GM21576 (cell line): Measurements from ENCODE around the gene TIMELESS.
"Not testable (repeated sequence)": the region's sequence is repeated elsewhere in the genome, so short reads cannot be mapped to it uniquely, and the experiment has no call there.

Experiments
- ATAC-seq: cut with Tn5 transposase; IDR thresholded peaks from one replicate; pipeline ENCODE4 v1.9.1; 2021; ENCODE audit warnings: mild to moderate bottlenecking, moderate library complexity; ENCODE audit not compliant: unreplicated experiment

The TIMELESS gene

DNA sequence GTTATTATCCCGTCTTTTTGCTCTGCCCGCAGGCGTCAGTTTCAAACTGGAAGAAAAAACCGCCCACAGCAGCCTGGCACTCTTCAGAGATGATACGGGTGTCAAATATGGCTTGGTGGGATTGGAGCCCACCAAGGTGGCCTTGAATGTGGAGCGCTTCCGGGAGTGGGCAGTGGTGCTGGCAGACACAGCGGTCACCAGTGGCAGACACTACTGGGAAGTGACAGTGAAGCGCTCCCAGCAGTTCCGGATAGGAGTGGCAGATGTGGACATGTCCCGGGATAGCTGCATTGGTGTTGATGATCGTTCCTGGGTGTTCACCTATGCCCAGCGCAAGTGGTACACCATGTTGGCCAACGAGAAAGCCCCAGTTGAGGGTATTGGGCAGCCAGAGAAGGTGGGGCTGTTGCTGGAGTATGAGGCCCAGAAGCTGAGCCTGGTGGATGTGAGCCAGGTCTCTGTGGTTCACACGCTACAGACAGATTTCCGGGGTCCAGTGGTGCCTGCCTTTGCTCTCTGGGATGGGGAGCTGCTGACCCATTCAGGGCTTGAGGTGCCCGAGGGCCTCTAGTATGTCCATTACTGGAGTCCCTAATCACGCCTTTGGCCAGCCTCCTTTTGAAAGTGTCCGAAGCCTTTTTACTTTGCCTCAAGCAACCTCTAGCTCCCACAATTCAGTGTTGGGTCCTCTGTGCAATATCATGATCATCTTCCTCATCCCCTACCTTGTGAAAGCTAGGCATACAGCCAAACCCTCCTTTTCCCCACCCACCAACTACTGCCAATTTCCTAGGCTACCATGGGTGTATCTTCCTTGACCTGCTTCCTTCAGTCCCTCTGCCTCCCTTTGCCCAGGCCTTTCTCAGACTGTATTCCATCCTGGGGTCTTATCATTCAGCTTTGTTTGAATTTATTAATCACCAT lies 20.0 kb upstream of the TIMELESS start:
- no peak for ATAC-seq

DNA sequence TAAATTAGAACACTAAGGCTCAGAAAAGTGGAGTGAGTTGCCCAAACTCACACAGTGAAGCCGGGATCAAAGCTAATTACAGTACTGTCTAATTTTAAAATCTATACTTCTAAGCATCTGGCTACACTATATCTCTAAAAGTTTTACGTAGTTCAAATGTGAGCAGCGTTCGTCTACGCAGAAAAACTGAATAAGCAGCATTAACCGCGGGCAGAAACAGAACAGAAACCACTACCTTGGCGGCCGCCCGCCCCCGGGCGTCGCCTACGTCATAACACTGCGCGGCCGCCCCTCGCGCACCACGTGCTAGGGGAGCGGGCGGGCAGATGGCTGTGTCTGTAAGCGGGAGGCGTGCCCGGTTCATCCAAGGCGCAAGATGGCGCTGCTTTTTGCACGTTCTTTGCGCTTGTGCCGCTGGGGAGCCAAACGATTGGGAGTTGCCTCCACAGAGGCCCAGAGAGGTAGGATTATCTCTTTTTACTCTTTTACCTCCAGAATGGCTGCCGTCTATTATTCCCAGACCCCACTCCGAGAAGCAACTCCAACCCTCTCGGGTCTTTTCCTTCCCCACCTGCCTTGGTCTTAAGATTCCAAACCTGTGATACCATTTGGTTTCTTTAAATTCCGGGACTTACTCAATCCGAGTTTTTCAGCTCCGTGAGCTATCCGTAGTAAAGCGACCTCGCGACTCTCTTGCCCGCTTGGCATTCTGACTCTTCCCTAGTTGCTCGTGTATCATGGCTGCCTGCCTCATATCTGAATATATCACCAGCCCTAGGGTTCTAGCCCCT lies 19.2 kb upstream of the TIMELESS start, which contains the start of gene SPRYD4:
SPRYD4 (plus strand) TSS at position 363 of the 791 bp plus-strand sequence; CDS start at position 377, 14 bp downstream.
- peak; percentile 79 for ATAC-seq

DNA sequence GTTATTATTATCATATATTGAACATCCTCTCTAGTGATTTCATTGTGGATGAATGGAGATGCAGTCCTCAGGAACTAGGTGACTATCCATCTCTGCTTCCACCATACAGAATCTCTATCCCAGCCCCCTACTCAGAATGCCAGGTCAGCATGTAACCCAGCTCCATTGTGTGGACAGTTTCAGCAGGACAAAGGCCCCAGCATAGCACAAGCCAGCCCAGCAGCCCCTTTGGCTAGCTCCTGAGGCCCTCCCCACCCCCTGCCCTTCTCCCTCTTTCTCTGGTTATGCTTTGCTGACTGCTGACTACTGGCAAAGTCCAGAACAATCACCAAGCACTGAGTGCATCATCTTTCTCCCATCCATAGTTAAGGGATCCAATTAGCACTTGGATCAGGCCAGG lies 13.3 kb upstream of the TIMELESS start:
- no peak for ATAC-seq

DNA sequence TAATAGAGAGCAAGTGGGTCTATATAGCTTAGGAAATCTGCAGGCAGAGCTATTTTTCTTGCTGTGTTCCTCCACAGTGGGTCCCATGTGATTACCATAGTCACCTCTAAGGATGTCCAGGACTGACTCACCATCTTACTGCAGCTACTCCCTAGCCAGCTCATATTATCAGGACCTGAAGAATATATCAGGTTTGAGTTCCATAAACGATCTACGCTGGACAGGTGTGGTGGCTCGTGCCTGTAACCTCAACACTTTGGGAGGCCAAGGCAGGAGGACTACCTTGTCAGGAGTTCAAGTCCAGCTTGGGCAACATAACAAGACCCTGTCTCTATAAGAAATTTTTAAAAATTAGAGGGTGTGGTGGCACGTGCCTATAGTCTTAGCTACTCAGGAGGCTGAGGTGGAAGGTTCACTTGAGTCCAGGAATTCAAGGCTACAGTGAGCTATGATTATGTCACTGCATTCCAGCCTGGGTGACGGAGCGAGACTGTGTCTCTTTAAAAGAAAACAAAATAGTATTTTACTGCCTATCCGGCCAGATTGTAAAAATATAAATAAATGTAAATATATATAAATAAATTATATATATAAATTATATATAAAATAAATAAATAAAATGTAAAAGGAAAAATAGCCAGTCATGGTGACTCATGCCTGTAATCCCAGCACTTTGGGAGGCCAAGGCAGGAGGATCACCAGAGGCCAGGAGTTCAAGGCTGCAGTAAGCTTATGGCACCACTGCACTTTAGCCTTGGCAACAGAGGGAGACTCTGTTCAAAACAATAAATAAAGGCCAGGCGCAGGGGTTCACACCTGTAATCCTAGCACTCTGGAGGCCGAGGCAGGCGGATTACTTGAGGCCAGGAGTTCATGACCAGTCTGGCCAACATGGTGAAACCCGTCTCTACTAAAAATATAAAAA lies 12.3 kb upstream of the TIMELESS start:
- no peak for ATAC-seq

DNA sequence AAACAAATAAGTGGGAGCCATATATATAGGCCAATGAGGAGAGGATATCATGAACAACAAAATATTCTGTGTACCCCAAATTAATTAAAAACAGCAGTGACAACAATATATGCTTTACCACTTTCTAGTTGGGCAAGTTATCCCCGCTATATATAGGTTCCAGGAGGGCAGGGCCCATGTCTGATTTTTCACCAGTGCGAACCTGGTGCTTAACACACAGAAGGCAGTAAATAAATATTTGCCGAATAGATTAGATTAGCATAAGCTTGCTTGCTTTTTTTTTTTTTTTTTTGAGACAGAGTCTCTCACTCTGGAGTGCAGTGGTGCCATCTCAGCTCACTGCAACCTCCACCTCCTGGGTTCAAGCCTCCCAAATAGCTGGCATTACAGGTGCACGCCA lies 8.6 kb upstream of the TIMELESS start:
- ATAC-seq, result no peak

DNA sequence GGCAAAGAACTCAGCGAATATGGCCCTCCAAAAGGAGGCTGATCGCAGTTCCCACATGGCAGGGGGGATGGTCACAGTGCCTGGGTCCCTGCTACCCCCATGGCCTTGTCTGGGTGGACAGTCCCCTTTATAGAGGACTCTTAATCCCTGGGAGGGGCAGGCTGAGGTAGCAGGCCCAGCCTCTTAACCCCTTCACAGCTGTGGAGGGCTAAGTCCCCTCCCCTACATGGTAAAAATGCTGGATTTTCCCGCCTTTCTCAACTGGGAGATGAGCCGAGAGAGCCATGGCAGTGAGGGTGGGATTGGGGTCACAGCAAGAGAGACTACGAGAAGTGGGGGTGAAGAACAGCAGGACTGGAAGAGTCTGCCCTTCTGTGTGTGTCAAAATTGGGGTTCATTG lies 5.3 kb upstream of the TIMELESS start, which contains the start of gene MIP:
MIP (minus strand) TSS at position 101 of the 400 bp plus-strand sequence; CDS start at position 57, 44 bp downstream.
- ATAC-seq, result no peak

DNA sequence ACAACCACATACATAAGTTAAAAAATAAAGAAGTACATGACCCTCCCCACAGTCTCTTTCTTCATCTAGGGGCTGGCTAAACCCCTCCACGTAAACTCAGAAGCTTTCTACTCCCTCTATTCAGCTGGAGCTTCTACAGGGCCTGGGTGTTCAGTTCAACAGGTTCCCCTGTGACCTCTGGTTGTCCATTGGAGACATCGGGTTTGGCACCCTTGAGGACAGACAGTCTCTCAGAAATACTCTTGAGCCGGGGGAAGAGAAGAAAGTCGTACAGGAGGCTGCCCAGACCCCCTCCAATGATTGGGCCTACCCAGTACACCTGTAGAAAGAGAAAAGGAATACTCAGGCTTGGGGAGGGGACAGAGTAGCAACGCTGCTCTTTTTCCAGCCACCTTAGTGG lies 1.9 kb upstream of the TIMELESS start:
- no peak for ATAC-seq

DNA sequence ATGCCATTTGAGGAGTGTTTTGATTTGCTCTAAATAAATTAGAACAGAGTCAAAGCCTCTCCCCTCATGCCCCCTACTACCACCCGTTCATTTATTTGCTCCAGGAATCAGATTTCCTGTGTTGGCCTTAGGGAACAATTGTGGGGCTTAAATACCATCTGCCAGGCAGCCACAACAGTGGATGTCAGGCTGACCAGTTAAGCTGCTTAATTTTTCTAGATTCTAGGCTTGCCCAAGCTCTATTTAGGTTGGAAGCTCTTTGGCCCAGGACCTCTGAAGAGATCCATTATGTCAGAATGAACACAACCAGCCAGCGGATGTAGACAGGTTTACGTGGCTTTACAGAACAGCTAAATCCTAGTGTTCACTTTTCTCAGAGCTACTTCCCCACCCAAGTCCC lies 1.0 kb upstream of the TIMELESS start:
- ATAC-seq, result no peak

DNA sequence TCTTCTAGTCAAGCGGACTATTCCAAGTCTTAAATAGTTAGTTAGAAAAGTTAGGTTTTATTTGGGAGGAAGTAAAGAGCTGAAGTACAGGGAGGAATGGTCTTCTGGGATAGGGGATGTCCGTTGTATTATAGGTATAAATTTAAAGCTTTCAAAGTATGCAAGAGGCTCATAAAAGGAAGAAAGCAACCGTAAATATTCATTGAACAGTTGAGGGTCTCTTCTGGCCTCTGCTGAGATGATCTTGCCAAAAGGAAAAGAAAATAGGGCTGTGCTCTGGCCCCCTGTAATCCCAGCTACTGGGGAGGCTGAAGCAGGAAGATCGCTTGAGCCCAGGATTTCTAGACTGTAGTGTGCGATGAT lies 377 bp upstream of the TIMELESS start:
- ATAC-seq, result peak; percentile 3

DNA sequence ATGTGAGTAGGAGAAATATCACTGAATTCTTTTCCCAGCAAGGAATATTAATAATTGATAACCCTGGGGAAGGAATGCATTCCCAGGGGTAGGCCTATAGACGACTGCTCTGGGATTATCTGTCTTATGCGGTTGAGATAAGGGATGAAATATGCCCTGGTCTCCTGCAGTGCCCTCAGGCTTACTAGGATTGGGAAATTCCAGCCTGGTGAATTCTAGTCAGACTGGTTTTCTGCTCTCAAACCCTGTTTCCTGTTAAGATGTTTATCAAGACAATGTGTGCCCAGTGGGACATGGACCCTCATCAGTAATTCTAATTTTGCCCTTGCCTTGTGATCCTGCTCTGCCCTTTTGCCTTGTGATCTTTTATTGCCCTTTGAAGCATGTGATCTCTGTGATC lies 6.0 kb downstream of the TIMELESS start:
- ATAC-seq, result not testable (repeated sequence)

DNA sequence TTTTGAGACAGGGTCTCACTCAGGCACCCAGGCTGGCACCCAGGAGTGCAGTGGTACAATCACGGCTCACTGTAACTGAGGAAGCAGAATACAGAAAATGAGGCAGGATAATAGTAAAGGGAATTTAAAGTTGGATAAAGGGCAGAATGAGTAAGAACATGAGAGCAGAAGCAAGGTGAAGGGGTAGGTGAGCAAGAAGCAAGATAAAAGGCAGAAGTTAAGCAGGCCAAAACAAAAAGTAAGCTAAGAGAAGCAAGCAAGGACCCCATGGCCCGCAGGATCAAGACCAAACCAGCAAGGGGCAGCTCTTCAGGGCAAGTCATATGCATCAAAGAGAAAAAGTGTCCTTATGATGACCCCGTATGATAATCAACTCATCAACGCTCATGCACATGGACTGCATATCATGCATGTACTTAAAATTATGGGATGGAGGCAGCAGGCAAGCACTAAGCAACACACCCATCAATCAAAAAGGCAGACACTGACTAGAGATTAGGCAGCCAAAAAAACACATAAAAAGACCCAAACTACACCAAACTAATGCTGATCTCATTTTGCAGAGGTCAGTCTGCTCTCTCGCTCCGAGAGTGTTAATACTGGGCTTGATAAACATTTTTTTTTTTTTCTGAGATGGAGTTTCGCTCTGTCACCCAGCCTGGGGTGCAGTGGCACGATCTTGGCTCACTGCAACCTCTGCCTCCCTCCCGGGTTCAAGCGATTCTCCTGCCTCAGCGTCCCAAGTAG lies 11.6 kb downstream of the TIMELESS start:
- ATAC-seq, result no peak

DNA sequence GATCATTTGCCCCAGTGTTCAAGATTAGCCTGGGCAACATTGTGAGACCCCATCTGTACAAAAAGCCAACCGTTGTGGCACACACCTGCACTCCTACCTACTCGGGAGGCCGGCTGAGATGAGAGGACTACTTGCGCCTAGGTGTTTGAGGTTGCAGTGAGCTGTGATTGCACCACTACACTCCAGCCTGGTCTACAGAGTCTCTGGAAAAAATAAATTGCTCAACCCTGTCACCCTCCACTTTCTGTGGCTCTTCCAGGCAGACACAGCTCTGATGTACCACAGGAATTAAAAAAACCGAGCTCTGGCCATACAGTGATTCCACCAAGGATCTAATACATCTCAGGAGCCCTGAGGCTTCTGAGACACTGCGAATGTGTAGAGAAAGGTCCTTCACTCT lies 14.4 kb downstream of the TIMELESS start:
- ATAC-seq, result no peak

DNA sequence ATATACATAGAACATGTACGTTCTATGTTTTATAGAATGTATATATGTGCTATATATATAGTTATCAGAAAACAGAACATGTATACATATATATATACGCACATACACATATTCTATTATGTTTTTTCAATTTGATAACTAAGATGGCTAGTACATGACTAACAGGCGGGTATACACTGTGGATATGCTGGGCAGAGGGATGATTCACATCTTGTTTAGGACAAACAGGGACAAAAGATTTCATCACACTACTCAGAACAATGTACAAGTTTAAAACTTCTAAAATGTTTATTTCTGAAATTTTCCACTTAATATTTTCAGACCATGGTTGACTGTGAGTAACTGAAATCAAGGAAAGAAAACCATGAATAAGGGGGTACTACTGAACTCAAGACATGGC lies 17.4 kb downstream of the TIMELESS start:
- no peak for ATAC-seq

DNA sequence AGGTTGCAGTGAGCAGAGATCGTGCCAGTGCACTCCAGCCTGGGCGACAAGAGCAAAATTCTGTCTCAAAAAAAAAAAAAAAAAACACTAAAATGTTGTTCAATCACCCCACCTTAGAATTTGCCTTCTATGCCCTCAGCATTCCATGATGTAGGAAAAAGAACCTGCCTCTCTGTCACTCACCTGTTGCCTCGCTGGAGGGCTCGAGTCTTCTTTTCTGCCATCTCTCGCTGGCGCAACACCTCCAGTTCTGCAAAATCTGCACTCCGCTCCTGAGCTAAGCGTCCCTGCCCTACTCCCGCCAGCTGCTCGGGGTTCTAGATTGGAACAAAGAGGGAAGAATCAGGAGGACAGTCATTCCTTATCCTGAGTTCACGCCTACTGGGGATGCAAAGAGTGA lies 17.9 kb downstream of the TIMELESS start:
- no peak for ATAC-seq

DNA sequence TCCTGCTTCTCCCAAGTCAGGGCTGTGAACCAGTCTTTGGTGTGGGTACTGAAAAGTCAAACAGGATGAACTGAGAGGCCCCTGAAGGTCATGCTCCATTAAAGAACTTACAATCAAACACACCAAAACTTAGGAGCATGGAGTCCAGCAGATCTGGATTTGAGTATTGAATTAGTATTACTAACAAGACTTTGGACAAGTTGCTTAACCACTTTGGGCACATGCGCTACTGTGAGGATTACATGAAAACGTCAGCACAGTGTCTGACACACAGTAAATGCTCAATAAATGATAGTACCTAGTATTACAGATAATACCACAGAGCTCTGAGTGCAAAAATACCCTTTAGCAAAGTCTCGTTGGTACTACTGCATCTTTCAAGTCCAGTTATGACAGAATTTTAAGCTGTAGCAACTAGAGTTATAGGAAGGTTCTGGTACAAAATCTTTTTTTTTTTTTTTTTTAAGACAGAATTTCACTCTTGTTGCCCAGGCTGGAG lies 23.2 kb downstream of the TIMELESS start:
- no peak for ATAC-seq

DNA sequence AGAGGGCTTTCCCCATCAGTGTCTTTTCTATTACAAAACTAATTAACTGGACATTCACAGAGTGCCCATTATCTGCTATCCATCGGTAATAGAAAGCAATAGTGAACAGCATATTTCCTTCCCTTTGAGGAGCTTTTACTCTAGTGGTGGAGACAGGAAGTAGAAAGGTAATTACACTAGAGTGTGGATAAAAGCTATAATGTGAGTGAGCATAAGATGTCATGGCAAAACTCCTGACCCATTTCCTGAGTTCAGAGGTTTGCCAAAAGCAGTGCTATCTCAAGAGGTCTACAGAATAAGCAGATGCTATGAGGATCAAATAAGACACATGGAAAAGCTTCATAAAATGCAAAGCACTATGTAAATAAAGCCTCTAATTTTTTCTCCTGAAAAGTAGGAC lies 24.0 kb downstream of the TIMELESS start:
- no peak for ATAC-seq

DNA sequence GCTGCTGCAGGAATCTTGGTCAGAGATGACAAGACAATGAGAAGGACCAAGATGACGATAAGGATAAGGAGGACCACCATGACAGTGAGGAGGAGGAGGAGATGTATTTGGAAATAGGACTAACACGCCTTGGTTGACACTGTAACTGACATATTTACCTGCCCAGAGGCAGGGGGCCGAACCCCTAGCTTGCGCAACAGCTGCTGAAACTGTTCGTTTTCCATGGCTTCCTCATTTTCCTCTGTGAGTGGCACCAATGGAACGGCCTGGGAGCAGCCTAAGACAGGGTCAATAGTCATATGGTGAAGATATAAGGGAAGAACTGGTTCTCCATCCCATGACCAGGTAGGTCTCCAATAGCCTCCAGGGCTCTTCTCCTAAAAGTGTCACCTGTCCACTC lies 28.8 kb downstream of the TIMELESS start:
- no peak for ATAC-seq

DNA sequence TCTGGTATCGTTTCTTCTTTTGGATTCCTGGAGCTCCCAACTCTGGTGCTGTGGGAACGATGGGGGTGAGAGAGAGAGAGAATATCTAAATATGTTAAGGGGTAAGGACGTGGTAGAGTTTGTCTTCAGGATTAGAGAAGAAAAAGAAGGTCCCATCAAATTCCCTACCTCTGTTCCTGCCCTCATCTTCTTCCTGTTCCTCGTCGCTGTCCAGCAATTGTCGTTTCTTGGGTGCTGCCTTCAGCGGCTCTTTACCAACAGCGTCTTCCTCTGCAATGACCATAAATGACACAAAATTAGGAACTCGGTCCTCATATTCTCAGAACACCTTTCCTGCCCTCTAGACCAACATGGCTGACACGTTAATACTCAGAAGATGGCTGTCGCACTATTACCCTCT lies 31.5 kb downstream of the TIMELESS start:
- no peak for ATAC-seq

DNA sequence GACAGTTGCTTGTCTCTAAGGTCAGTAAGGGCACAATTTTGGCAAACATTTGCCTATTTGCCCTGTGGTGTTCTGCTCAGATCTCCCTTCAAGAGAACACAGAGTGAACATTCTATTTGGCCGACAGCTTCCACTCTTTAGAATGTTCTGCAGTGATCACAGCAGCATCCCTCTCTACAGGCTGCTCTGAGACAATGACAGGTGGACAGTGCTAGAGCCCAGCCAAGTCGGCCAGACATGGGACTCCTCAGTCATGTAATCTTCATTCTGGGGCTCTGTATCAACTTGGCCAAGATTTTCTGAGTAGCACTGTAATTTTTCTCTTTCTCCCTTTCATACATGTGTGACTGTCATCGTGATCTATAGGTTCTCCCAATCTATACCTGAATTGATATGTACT lies 34.8 kb downstream of the TIMELESS start:
- no peak for ATAC-seq

DNA sequence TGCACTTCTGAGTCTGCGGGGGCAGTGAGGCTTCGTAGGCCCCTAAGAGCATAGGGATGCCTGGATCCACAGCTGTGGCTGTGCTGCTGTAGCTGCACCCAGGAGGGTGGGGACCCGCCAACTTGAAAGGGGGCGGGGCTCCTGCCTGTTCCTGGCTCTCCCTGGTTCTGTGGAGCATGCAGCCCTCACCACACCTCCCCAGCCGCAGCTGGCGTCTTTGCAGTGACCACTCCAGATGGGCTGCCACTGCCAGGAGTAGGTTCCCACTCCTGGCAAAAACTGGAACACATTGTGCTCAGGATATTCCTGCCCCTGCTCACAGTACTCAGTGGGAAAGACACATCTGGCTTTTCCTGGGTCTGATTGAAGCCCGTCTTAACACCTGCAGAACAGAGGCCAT lies 35.8 kb downstream of the TIMELESS start:
- ATAC-seq, result no peak
